ENCODE measurements around the gene ZNF823. TPM values are rescaled to one million over a fixed set of nuclear protein-coding genes. Genes with fewer than 3 reads are reported as not detected.
"Not testable (repeated sequence)": the region's sequence is repeated elsewhere in the genome, so short reads cannot be mapped to it uniquely, and the experiment has no call there.

Gene ZNF823
- total RNA-seq = 3.1 TPM
- long read RNA-seq, transcript ZNF823-201 (4 exons, 2,423 nt) = major isoform, 5 of 6 reads
- long read RNA-seq, partial matches to known transcripts = 0 of 6 reads
- long read RNA-seq, other reads (novel, unspliced or antisense) = 1 of 6 reads

- ATAC-seq (peak; percentile 99), DNase-seq (peak; percentile 98)
- intact Hi-C loops (cut with micrococcal nuclease) = no loop called here
Measured at GRCh38 chr19:11738746-11739620, at the start of gene ZNF823. TSS of gene ZNF823 (minus strand) at chr19:11738946. CDS start at chr19:11738819, 127 bp downstream.

- no peak for ATAC-seq
- no peak for DNase-seq
- intact Hi-C loops (cut with micrococcal nuclease) = no loop called here
Measured at GRCh38 chr19:11787536-11787935, 48.8 kb upstream of the ZNF823 start.

GRCh38 chr19:11784356-11784755 is 45.6 kb upstream of the ZNF823 start:
- ATAC-seq (no peak), DNase-seq (no peak)
- intact Hi-C loops (cut with micrococcal nuclease) = no loop called here

- ATAC-seq = no peak
- intact Hi-C loops (cut with micrococcal nuclease) = no loop called here
- DNase-seq = no peak
Measured at GRCh38 chr19:11783767-11784166, 45.0 kb upstream of the ZNF823 start.

GRCh38 chr19:11781295-11782057 is 42.7 kb upstream of the ZNF823 start:
- intact Hi-C loops (cut with micrococcal nuclease) = no loop called here
- ATAC-seq (no peak), DNase-seq (no peak)

GRCh38 chr19:11780431-11781020 is 41.8 kb upstream of the ZNF823 start:
- DNase-seq = no peak
- intact Hi-C loops (cut with micrococcal nuclease) = no loop called here
- no peak for ATAC-seq

- ATAC-seq; intact Hi-C loops (cut with micrococcal nuclease); DNase-seq: not testable (repeated sequence)
Measured at GRCh38 chr19:11776669-11777068, 37.9 kb upstream of the ZNF823 start.

GRCh38 chr19:11771520-11771919 is 32.8 kb upstream of the ZNF823 start:
- DNase-seq; intact Hi-C loops (cut with micrococcal nuclease); ATAC-seq: not testable (repeated sequence)

GRCh38 chr19:11769995-11770394 is 31.2 kb upstream of the ZNF823 start:
- intact Hi-C loops (cut with micrococcal nuclease) = no loop called here
- ATAC-seq (no peak), DNase-seq (no peak)

GRCh38 chr19:11767633-11768133 is 28.9 kb upstream of the ZNF823 start:
- peak; percentile 34 for ATAC-seq
- DNase-seq = peak; percentile 44
- intact Hi-C loops (cut with micrococcal nuclease) = no loop called here

GRCh38 chr19:11766597-11767591 is 28.1 kb upstream of the ZNF823 start, which contains the start of gene ZNF441:
TSS of gene ZNF441 (plus strand) at chr19:11767000. CDS start at chr19:11767194, 194 bp downstream.
- DNase-seq (peak; percentile 99), ATAC-seq (peak; percentile 100)
- intact Hi-C loops (cut with micrococcal nuclease) = no loop called here

- ATAC-seq (no peak), DNase-seq (no peak)
- intact Hi-C loops (cut with micrococcal nuclease) = no loop called here
Measured at GRCh38 chr19:11763611-11764010, 24.9 kb upstream of the ZNF823 start.

GRCh38 chr19:11763117-11763516 is 24.4 kb upstream of the ZNF823 start:
- ATAC-seq (no peak), DNase-seq (no peak)
- intact Hi-C loops (cut with micrococcal nuclease) = no loop called here

- intact Hi-C loops (cut with micrococcal nuclease) = no loop called here
- no peak for DNase-seq
Measured at GRCh38 chr19:11759805-11760204, 21.1 kb upstream of the ZNF823 start.

GRCh38 chr19:11756965-11757364 is 18.2 kb upstream of the ZNF823 start:
- DNase-seq (no peak), ATAC-seq (no peak)
- intact Hi-C loops (cut with micrococcal nuclease) = no loop called here

More at GRCh38 chr19:11759805-11760204, 21.1 kb upstream of the ZNF823 start:
- no peak for ATAC-seq

GRCh38 chr19:11754663-11755062 is 15.9 kb upstream of the ZNF823 start:
- ATAC-seq (no peak), DNase-seq (no peak)
- intact Hi-C loops (cut with micrococcal nuclease) = no loop called here

GRCh38 chr19:11752244-11752736 is 13.5 kb upstream of the ZNF823 start:
- ATAC-seq (no peak), DNase-seq (no peak)
- intact Hi-C loops (cut with micrococcal nuclease) = no loop called here

- no peak for ATAC-seq
- no peak for DNase-seq
- intact Hi-C loops (cut with micrococcal nuclease) = no loop called here
Measured at GRCh38 chr19:11749751-11750150, 11.0 kb upstream of the ZNF823 start.

All from left ventricle myocardium superior (tissue), 1 donor.